Embryonic facial prominence (tissue), 1 donor: ENCODE results near the gene AKAP9.
"Not testable (repeated sequence)": the region's sequence is repeated elsewhere in the genome, so short reads cannot be mapped to it uniquely, and the experiment has no call there.

Source experiments
- DNase-seq: peaks from one replicate; pipeline ENCODE4 v3.0.0-alpha.2; 2016; ENCODE audit errors: extremely low spot score

The AKAP9 gene

GRCh38 chr7:92064438-92065029 is 123.9 kb downstream of the AKAP9 start:
- no peak for DNase-seq

- DNase-seq = no peak
These were observed 130.4 kb downstream of the AKAP9 start for GRCh38 chr7:92071032-92071431.

GRCh38 chr7:92072121-92072520 is 131.5 kb downstream of the AKAP9 start:
- no peak for DNase-seq

GRCh38 chr7:92072708-92073107 is 132.0 kb downstream of the AKAP9 start:
- no peak for DNase-seq

GRCh38 chr7:92075455-92076158 is 134.9 kb downstream of the AKAP9 start:
- no peak for DNase-seq

- no peak for DNase-seq
These were observed 135.8 kb downstream of the AKAP9 start for GRCh38 chr7:92076509-92076908.

- not testable (repeated sequence) for DNase-seq
These were observed 143.3 kb downstream of the AKAP9 start for GRCh38 chr7:92083922-92084321.

- DNase-seq = no peak
These were observed 147.6 kb downstream of the AKAP9 start for GRCh38 chr7:92088266-92088665.

- no peak for DNase-seq
These were observed 151.5 kb downstream of the AKAP9 start for GRCh38 chr7:92092210-92092609.

GRCh38 chr7:92095380-92095779 is 154.7 kb downstream of the AKAP9 start:
- no peak for DNase-seq

- no peak for DNase-seq
These were observed 159.9 kb downstream of the AKAP9 start for GRCh38 chr7:92100534-92100933.

GRCh38 chr7:92102862-92103261 is 162.2 kb downstream of the AKAP9 start:
- not testable (repeated sequence) for DNase-seq

GRCh38 chr7:92108821-92109220 is 168.2 kb downstream of the AKAP9 start:
- no peak for DNase-seq

GRCh38 chr7:92110857-92111256 is 170.2 kb downstream of the AKAP9 start:
- DNase-seq = no peak

- no peak for DNase-seq
These were observed 175.2 kb downstream of the AKAP9 start for GRCh38 chr7:92115821-92116220.

- no peak for DNase-seq
These were observed 176.3 kb downstream of the AKAP9 start for GRCh38 chr7:92116949-92117348.

GRCh38 chr7:92119213-92119759 is 178.6 kb downstream of the AKAP9 start:
- DNase-seq = no peak

- no peak for DNase-seq
These were observed 181.0 kb downstream of the AKAP9 start for GRCh38 chr7:92121681-92122080.

- DNase-seq = no peak
These were observed 190.4 kb downstream of the AKAP9 start for GRCh38 chr7:92131093-92131492.

GRCh38 chr7:92131764-92132330 is 191.2 kb downstream of the AKAP9 start:
- DNase-seq = no peak

GRCh38 chr7:92133133-92133736 is 192.6 kb downstream of the AKAP9 start:
- no peak for DNase-seq

GRCh38 chr7:92133737-92134270 is 193.1 kb downstream of the AKAP9 start:
- DNase-seq = peak; percentile 64
